Anterior cingulate cortex (tissue), 58 donors: ENCODE data around the gene RNF2.
"Not testable (repeated sequence)": the region's sequence is repeated elsewhere in the genome, so short reads cannot be mapped to it uniquely, and the experiment has no call there.

Experiments
- DNase-seq, 58 donors: peaks; one replicate each; lab custom pipeline; 2025; lab: John Stamatoyannopoulos, UW

Gene RNF2

DNA sequence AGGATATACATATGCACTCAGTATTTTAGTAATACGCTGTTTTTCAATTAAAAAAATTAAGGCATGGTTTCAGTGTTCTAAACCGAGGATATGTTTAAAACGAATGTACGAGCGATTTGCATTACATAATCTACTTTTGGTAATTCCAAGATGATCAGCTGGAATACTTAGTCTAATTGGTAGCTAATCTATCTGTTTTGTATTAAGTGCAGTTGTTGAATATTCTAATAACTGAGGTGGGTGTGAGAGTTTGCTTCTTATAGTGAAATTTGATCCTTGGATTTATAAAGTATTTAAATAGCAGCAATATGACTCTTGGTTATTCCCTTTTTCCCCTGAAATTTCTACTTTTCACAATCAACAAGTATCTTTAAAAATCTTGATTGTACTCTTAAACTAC is 1.3 kb downstream of the RNF2 start:
- DNase-seq, result no peak

DNA sequence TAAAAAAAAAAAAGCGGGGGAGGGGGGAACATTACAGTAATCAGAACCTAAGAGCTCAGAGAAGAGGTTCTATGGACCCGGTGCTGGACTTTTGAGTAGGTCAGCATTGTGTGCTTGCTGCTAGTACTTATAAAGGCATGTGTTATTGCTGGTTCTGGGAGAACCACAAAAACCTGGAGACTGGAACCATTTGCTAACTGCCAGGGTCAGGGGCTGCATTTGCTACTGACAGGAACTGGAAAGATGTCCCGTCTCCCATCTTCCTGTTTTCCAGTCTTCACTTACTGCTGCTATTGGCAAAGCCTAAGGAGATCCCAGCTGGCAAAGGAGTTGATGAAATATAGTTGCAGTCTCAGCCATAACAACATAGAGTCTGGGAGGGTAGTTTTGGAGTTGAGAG is 4.3 kb downstream of the RNF2 start:
- DNase-seq, result no peak

DNA sequence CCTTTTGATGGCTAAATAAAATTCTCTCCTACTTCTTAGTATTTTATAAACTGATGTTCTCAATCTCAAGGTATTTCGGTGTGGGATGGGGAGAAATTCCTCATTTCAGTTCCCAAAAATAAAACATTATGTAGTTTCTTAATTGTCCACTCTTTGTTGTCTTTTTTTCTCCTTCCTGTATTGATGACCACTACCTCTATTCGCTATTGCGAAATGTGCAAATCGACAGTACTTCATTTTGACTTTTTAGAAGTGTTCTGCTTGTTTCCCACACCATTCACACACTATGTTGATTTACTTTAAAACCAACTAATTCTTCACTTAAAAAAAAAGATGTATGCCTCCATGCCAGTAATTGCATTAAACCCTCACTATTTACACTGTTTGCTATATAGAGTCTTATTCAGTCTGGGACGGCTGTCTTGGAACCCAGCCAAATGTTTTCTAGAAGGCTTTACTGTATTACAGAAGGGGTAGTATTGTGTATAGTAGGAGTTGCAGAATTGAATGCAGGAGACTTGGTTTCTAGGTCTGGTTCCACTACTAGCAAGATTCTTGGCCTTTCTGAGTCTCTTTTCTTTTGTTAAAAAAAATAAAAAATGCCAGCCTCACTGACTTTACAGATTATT is 5.6 kb downstream of the RNF2 start:
- peak in 1 of 58 donors; percentile 15 for DNase-seq

DNA sequence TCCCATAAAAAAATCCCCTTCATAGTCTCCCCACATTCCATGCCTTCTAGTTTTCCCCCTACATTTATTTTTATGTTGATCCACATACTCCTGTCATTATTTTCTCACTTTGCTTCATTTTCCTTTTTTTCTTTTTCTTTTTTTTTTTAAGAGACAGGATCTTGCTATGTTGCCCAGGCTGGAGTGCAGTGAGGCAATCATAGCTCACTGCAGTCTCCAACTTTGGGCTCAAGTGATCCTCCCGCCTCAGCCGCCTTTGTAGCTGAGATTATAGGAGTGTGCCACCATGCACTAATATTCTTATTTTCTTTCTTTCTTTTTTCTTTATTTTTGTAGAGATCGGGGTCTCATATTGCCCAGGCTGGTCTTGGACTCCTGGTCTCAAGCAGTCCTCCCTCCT is 7.8 kb downstream of the RNF2 start:
- DNase-seq, result no peak

DNA sequence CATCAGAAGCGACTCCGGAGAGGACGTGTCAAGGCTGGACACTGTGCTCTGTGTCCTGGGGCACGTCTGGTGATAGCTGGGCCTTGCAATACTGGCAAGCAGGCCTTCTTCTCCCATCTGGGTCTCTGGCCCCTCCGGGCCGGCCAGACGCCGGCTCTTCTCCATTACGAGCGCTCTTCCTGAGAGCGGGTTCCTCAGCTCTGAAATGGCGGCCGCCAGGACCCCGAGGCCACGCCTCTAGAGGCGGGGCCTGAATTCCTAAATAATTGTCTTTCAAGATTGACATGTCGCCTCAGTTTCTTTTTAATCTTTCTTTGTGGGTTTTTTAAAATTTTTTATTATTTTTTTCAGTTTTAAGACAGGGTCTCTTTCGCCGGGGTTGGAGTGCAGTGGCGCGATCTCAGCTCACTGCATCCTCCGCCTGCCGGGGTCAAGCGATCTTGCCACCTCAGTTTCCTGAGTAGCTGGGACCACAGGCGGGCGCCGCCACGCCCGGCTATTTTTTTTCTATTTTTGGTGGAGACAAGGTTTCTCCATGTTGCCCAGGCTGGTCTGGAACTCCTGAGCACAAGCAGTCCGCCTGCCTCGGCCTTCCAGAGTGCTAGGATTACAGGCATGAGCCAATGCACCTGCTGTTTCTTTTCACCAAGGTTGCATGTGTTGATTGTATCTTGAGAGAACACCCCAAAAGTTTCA is 9.2 kb downstream of the RNF2 start:
- DNase-seq, result no peak

GRCh38 chr1:185058110-185058509 is 12.8 kb downstream of the RNF2 start:
- DNase-seq, result no peak

- DNase-seq, result no peak
Observed at GRCh38 chr1:185058876-185059275, 13.5 kb downstream of the RNF2 start.

GRCh38 chr1:185059950-185060571 is 14.7 kb downstream of the RNF2 start:
- DNase-seq, result no peak

- DNase-seq, result no peak
Observed at GRCh38 chr1:185062710-185063370, 17.5 kb downstream of the RNF2 start.

GRCh38 chr1:185063719-185064118 is 18.4 kb downstream of the RNF2 start:
- no peak for DNase-seq

GRCh38 chr1:185065006-185065405 is 19.6 kb downstream of the RNF2 start:
- DNase-seq, result not testable (repeated sequence)

DNA sequence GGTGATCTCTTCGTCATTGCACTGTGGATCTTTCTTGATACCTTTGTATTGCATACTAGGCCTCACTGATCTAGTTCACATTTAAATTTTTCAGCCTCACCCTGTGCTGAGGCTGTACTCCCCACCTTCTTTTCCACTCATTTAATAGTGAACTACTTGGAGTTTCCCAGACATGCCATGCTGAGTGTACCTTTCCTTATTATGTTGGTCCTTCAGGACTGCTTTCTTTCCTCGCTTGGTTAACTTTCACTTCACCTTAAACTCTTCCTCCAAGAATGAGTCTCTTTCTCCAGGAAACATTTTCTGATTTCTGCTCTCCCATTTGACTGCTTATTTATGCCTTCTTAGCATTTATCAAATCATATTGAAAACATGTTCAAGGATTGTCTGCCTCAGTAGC is 20.8 kb downstream of the RNF2 start:
- DNase-seq, result no peak

DNA sequence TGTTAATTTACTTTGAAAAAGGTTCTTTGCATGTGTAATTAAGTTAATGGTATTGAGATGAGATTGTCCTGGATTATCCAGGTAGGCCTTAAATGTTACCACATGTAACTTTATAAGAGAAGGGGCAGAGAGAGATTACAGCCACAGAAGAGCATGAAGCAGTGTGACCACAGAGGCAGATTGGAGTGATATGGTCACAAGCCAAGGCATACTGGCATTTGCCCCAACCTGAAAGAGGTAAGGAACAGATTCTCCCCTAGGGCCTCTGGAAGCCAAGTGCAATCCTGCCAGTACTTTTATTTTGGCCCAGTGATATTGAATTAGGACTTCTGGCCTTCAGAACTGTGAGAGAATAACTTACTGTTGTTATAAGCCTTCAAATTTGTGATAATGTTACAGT is 23.0 kb downstream of the RNF2 start:
- DNase-seq, result no peak

GRCh38 chr1:185069202-185069772 is 23.9 kb downstream of the RNF2 start:
- DNase-seq, result no peak

DNA sequence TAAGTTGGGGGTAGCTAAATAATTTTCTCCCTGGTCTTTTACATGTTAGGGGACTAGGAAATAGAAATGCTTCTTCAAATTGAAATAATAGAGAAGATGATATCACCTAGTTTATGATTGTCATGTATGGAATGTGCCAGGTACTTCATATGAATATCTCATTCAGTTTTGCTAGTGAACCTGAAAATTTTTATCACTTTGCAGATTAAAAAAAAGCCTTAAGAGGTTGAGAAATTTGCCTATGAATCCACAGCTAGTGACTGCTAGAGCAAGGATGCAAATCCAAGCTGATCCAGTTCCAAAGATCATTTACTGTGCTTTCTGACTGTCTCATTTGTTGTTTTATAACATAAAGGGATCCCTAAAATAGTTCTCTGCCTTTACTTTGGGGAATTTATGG is 24.7 kb downstream of the RNF2 start:
- no peak for DNase-seq

- no peak for DNase-seq
Observed at GRCh38 chr1:185073725-185074124, 28.4 kb downstream of the RNF2 start.

DNA sequence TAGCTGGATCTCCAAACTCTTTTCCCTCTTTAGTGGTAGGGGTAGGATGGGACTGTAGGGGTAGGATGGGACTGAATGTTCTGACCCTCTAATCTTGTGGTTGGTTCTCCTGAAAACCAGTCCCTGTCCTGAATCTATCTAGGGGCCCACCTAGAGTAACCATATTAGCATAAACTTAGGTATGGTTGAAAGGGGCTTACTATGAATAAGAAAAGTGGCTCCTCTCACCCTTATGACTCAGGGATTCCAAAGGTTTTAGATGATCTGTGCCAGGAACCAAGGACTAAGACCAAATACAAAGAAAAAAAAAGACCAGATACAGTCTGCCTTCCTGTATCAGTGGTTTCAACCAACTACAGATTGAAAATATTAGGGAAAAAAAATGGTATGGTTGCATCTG is 28.9 kb downstream of the RNF2 start:
- DNase-seq, result no peak

DNA sequence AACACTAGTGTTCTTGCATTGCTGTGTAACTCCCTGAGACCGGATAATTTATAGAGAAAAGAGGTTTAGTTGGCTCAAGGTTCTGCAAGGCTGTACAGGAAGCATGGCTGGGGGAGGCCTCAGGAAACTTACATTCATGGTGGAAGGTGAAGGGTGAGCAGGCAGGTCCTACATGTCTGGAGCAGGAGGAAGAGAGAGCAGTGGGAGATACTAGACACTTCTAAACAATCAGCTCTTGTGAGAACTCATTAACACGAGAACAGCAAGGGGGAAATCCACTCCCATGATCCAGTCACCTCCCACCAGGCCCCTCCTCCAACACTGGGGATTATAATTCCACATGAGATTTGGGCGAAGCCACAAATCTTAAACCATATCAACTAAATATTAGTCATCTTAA is 30.1 kb downstream of the RNF2 start:
- DNase-seq, result no peak

DNA sequence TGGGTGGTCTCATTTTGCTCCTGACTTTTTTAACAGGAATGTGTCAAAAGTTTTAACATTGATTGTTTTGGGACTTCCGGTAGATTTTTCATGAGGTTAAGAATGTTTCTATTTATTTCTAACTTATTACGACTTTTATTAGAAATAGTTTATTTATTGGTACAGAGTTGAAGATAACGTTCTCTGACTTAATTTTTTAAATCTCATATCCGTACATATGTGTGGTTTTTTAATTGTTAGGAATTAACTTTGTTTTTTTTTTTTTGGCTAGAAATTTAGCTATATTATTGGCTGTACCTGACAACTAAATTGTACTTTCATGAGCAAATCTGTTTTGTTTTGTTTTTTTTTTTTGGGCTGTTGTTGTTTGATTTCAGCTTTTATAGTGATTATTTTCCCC is 32.0 kb downstream of the RNF2 start:
- DNase-seq, result no peak

GRCh38 chr1:185080422-185080821 is 35.1 kb downstream of the RNF2 start:
- DNase-seq, result no peak

DNA sequence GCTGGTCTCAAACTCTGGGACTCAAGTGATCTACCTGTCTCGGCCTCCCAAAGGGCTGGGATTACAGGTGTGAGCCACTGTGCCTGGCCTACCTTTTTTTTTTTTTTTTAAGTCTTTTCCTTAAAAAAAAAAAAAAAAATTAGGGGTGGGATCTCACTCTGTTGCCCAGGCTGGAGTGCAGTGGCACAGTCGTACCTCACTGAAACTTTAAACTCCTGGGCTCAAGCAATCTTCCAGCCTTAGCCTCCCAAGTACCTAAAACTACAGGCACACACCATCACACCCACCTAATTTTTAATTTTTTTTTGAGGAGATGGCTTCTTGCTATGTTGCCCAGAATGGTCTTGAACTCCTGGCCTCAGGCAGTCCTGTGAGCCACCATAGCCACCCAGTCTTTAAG is 38.5 kb downstream of the RNF2 start:
- no peak for DNase-seq
